Measurements from ENCODE around the gene SPRR1A. TPM values are rescaled to one million over a fixed set of nuclear protein-coding genes. Genes with fewer than 3 reads are reported as not detected.

The SPRR1A gene, protein sequence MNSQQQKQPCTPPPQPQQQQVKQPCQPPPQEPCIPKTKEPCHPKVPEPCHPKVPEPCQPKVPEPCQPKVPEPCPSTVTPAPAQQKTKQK
- polyA plus RNA-seq (2013, experiment 1 of 2): not detected
- polyA plus RNA-seq (2013, experiment 2 of 2): not detected

DNA sequence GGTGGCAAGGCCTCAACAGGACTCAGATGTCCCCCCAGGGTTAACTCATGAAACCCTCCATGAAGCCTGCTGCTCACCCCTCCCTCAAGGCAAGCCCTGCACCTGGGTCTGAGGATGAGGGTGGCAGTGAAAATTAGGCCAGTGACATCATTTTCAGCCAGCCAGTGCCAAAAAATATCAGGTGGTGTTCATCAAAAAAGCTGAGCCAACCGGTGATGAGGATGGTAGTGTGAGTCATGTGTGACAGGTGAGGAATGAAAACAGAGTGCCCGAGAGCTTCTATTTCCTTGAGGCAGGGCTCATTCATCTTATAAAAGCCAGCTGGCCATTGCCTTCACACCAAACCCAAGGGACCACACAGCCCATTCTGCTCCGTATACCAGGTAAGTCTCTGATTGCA is at the start of gene SPRR1A:
TSS of gene SPRR1A (plus strand) at position 339 of the 400 bp plus-strand sequence. CDS start 1,150 bp downstream, outside the sequence.
- H3K36me3 ChIP-seq (ENCODE audit: control insufficient read depth in 1 of 2, insufficient read depth in 2 of 2, low read depth in 1 of 2, low read length in 2 of 2): no peaks in the 10 kb centered on the region

DNA sequence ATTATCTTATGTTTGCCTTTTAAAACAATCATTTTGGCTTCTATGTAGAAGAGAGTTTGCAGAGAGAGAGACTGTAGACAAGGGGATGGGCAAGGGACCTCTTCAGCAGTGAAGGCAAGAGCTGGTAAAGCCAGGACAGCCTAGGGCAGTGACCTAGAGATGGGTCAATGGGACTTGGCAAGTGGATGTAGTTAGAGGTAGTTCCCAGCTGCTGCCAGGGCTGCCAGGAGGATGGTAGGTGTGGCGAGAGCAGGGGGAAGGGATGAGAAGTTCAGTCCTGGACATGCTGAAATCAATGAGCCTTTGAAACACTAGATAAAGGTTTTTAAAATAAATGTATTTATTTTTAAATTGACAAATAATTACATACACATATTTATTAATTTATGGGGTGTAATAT is 43.3 kb upstream of the SPRR1A start:
- Histone ChIP-seq H2AFZ (ENCODE audit: low read depth, low read length) (no peak overlapping the region), H2BK12ac (ENCODE audit: low read length in 2 of 2) (no peak overlapping the region), H3K4me3 (ENCODE audit: insufficient read depth in 1 of 2, low read depth in 1 of 2, low read length in 2 of 2) (no peak overlapping the region), H3K4me2 (ENCODE audit: low read length, poor library complexity, severe bottlenecking) (no peak overlapping the region), H3K14ac (ENCODE audit: low read length in 2 of 2) (no peak overlapping the region), H3K18ac (ENCODE audit: low read depth in 1 of 2, low read length in 2 of 2) (no peak overlapping the region), H3K4ac (ENCODE audit: low read depth in 1 of 2, low read length in 2 of 2) (no peak overlapping the region), H3K27ac (ENCODE audit: low read length, poor library complexity, severe bottlenecking) (no peak overlapping the region), H3K9me3 (ENCODE audit: control insufficient read depth, low read length) (no peaks in the 10 kb centered on the region), H2AK5ac (ENCODE audit: low read length, severe bottlenecking) (no peak overlapping the region), H4K91ac (ENCODE audit: low read length) (no peak overlapping the region), H2BK120ac (ENCODE audit: low read depth, low read length) (no peak overlapping the region), H3K9ac (ENCODE audit: low read length) (no peak overlapping the region), H3K27me3 (ENCODE audit: control insufficient read depth in 1 of 2, insufficient read depth in 1 of 2, low read length in 2 of 2) (peaks cover 0 to 9% of the 10 kb centered on the region in 2 experiments), H2BK5ac (ENCODE audit: low read depth, low read length, poor library complexity, severe bottlenecking) (no peak overlapping the region), H3K4me1 (ENCODE audit: control insufficient read depth, insufficient read depth, low read depth, low read length) (no peaks in the 10 kb centered on the region), H3K36me3 (ENCODE audit: control insufficient read depth in 1 of 2, insufficient read depth in 2 of 2, low read depth in 1 of 2, low read length in 2 of 2) (no peaks in the 10 kb centered on the region), H4K8ac (ENCODE audit: low read length) (no peak overlapping the region), H3K23ac (ENCODE audit: low read length in 2 of 2) (no peak overlapping the region), H3K79me1 (replicated peaks; ENCODE audit: low read length, poor library complexity, severe bottlenecking) (no peaks in the 10 kb centered on the region), H2BK15ac (ENCODE audit: low read depth, poor library complexity, severe bottlenecking) (no peak overlapping the region)
- DNase-seq: no peak
- no CpG with 5 or more reads among the region's 1 CpG for WGBS

More for the DNA sequence above, at the start of gene SPRR1A:
- H3K27me3 ChIP-seq (ENCODE audit: control insufficient read depth in 1 of 2, insufficient read depth in 1 of 2, low read length in 2 of 2): peaks cover 0 to 11% of the 10 kb centered on the region in 2 experiments
- no peak within 1 kb of the TSS for H3K14ac ChIP-seq (ENCODE audit: low read length in 2 of 2)
- H3K4me3 ChIP-seq (ENCODE audit: insufficient read depth in 1 of 2, low read depth in 1 of 2, low read length in 2 of 2): no peak within 1 kb of the TSS
- H3K4me2 ChIP-seq (ENCODE audit: low read length, poor library complexity, severe bottlenecking): no peak within 1 kb of the TSS
- no peak within 1 kb of the TSS for H3K4ac ChIP-seq (ENCODE audit: low read depth in 1 of 2, low read length in 2 of 2)
- H2BK5ac ChIP-seq (ENCODE audit: low read depth, low read length, poor library complexity, severe bottlenecking): no peak within 1 kb of the TSS
- no peaks in the 10 kb centered on the region for H3K79me1 ChIP-seq (replicated peaks; ENCODE audit: low read length, poor library complexity, severe bottlenecking)
- no peak within 1 kb of the TSS for H2AK5ac ChIP-seq (ENCODE audit: low read length, severe bottlenecking)
- no peak within 1 kb of the TSS for H2BK120ac ChIP-seq (ENCODE audit: low read depth, low read length)
- no peak within 1 kb of the TSS for H3K9ac ChIP-seq (ENCODE audit: low read length)
- 100% methylated on average over 2 of the region's 3 CpGs for WGBS
- DNase-seq: no peak
- no peak within 1 kb of the TSS for H2BK15ac ChIP-seq (ENCODE audit: low read depth, poor library complexity, severe bottlenecking)
- no peak within 1 kb of the TSS for H3K27ac ChIP-seq (ENCODE audit: low read length, poor library complexity, severe bottlenecking)
- no peaks in the 10 kb centered on the region for H3K9me3 ChIP-seq (ENCODE audit: control insufficient read depth, low read length)
- H4K8ac ChIP-seq (ENCODE audit: low read length): no peak within 1 kb of the TSS
- no peaks in the 10 kb centered on the region for H3K4me1 ChIP-seq (ENCODE audit: control insufficient read depth, insufficient read depth, low read depth, low read length)
- no peak within 1 kb of the TSS for H3K18ac ChIP-seq (ENCODE audit: low read depth in 1 of 2, low read length in 2 of 2)
- no peak within 1 kb of the TSS for H4K91ac ChIP-seq (ENCODE audit: low read length)
- no peak within 1 kb of the TSS for H2AFZ ChIP-seq (ENCODE audit: low read depth, low read length)
- H3K23ac ChIP-seq (ENCODE audit: low read length in 2 of 2): no peak within 1 kb of the TSS
- no peak within 1 kb of the TSS for H2BK12ac ChIP-seq (ENCODE audit: low read length in 2 of 2)

DNA sequence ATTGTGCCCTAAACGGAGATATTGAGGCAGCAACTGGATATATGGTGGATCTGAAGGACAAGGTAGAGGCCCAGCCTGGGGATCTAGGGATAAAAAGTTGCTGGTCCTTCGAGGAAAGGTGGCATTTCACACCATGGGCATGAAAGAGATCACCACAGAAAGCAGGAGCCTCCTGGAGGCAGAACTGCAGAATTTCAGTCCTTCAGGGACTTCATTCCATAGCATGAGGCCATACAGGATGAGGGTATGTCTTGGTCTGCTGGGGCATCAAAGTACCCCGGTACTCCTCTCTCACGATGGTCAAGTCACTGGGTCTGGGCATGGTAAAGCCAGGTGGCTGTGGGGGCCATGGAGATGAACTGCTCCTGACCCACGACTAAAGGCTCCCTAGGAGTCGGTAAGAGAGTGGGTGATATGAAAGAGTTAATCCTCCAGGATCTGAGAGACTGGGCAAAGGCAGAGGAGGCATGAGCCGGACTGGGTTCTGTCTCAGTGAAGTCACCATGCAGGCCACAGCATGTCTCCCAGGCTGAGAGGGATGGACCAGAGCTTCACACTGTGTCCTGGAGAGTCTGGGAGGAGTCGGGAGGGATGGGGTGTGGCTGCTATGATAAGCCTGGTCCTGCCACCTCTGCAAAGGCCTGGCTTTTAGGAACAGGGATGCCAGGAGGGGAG is 42.7 kb upstream of the SPRR1A start:
- no peak for DNase-seq
- H2AK5ac ChIP-seq (ENCODE audit: low read length, severe bottlenecking): no peak overlapping the region
- H3K27me3 ChIP-seq (ENCODE audit: control insufficient read depth in 1 of 2, insufficient read depth in 1 of 2, low read length in 2 of 2): peaks cover 0 to 3% of the 10 kb centered on the region in 2 experiments
- no peak overlapping the region for H3K4me2 ChIP-seq (ENCODE audit: low read length, poor library complexity, severe bottlenecking)
- H3K27ac ChIP-seq (ENCODE audit: low read length, poor library complexity, severe bottlenecking): no peak overlapping the region
- no peaks in the 10 kb centered on the region for H3K36me3 ChIP-seq (ENCODE audit: control insufficient read depth in 1 of 2, insufficient read depth in 2 of 2, low read depth in 1 of 2, low read length in 2 of 2)
- H3K14ac ChIP-seq (ENCODE audit: low read length in 2 of 2): no peak overlapping the region
- H2AFZ ChIP-seq (ENCODE audit: low read depth, low read length): no peak overlapping the region
- no peak overlapping the region for H4K8ac ChIP-seq (ENCODE audit: low read length)
- no peak overlapping the region for H3K23ac ChIP-seq (ENCODE audit: low read length in 2 of 2)
- H2BK15ac ChIP-seq (ENCODE audit: low read depth, poor library complexity, severe bottlenecking): no peak overlapping the region
- no peak overlapping the region for H3K18ac ChIP-seq (ENCODE audit: low read depth in 1 of 2, low read length in 2 of 2)
- H2BK120ac ChIP-seq (ENCODE audit: low read depth, low read length): no peak overlapping the region
- H2BK12ac ChIP-seq (ENCODE audit: low read length in 2 of 2): no peak overlapping the region
- no peak overlapping the region for H4K91ac ChIP-seq (ENCODE audit: low read length)
- no peaks in the 10 kb centered on the region for H3K9me3 ChIP-seq (ENCODE audit: control insufficient read depth, low read length)
- H3K4me3 ChIP-seq (ENCODE audit: insufficient read depth in 1 of 2, low read depth in 1 of 2, low read length in 2 of 2): no peak overlapping the region
- no peaks in the 10 kb centered on the region for H3K79me1 ChIP-seq (replicated peaks; ENCODE audit: low read length, poor library complexity, severe bottlenecking)
- no peak overlapping the region for H3K9ac ChIP-seq (ENCODE audit: low read length)
- no peak overlapping the region for H3K4ac ChIP-seq (ENCODE audit: low read depth in 1 of 2, low read length in 2 of 2)
- 54% methylated on average over 8 of the region's 8 CpGs for WGBS
- H3K4me1 ChIP-seq (ENCODE audit: control insufficient read depth, insufficient read depth, low read depth, low read length): no peaks in the 10 kb centered on the region
- no peak overlapping the region for H2BK5ac ChIP-seq (ENCODE audit: low read depth, low read length, poor library complexity, severe bottlenecking)

DNA sequence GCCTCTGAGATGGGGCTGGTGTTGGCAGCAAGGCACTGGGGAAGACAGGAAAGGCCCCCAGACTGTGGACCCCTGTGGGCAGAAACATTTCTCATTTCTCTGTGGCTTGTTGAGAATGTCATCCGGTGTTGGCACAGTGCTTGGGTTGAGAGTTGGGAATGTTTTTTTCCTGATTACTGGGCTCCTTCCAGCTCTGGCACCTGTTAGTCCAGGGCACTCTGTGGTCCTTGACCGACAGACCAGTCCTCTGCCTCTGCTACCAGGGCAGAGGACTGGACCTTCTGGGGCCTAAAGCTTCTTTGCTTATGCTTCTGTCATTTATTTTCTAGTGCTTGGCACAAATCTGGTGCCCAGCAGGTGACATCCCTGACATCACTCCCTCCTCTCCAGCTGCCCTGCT is 41.7 kb upstream of the SPRR1A start:
- 75% methylated on average over 2 of the region's 2 CpGs for WGBS

More for the DNA sequence above, 41.7 kb upstream of the SPRR1A start:
- Histone ChIP-seq H4K91ac (ENCODE audit: low read length) (no peak overlapping the region), H3K4me3 (ENCODE audit: insufficient read depth in 1 of 2, low read depth in 1 of 2, low read length in 2 of 2) (no peak overlapping the region), H4K8ac (ENCODE audit: low read length) (no peak overlapping the region), H2BK5ac (ENCODE audit: low read depth, low read length, poor library complexity, severe bottlenecking) (no peak overlapping the region), H3K36me3 (ENCODE audit: control insufficient read depth in 1 of 2, insufficient read depth in 2 of 2, low read depth in 1 of 2, low read length in 2 of 2) (no peaks in the 10 kb centered on the region), H2BK12ac (ENCODE audit: low read length in 2 of 2) (no peak overlapping the region), H2AFZ (ENCODE audit: low read depth, low read length) (no peak overlapping the region), H3K23ac (ENCODE audit: low read length in 2 of 2) (no peak overlapping the region), H3K4me2 (ENCODE audit: low read length, poor library complexity, severe bottlenecking) (no peak overlapping the region), H3K27me3 (ENCODE audit: control insufficient read depth in 1 of 2, insufficient read depth in 1 of 2, low read length in 2 of 2) (peaks cover 0 to under 1% of the 10 kb centered on the region in 2 experiments), H3K14ac (ENCODE audit: low read length in 2 of 2) (no peak overlapping the region), H2BK120ac (ENCODE audit: low read depth, low read length) (no peak overlapping the region), H2BK15ac (ENCODE audit: low read depth, poor library complexity, severe bottlenecking) (no peak overlapping the region), H3K18ac (ENCODE audit: low read depth in 1 of 2, low read length in 2 of 2) (no peak overlapping the region), H2AK5ac (ENCODE audit: low read length, severe bottlenecking) (no peak overlapping the region), H3K9ac (ENCODE audit: low read length) (no peak overlapping the region), H3K4me1 (ENCODE audit: control insufficient read depth, insufficient read depth, low read depth, low read length) (no peaks in the 10 kb centered on the region), H3K4ac (ENCODE audit: low read depth in 1 of 2, low read length in 2 of 2) (no peak overlapping the region), H3K9me3 (ENCODE audit: control insufficient read depth, low read length) (no peaks in the 10 kb centered on the region), H3K79me1 (replicated peaks; ENCODE audit: low read length, poor library complexity, severe bottlenecking) (no peaks in the 10 kb centered on the region), H3K27ac (ENCODE audit: low read length, poor library complexity, severe bottlenecking) (no peak overlapping the region)
- no peak for DNase-seq
